Skeletal muscle tissue (tissue), 4 donors: Measurements from ENCODE around the gene FGD2. TPM values are rescaled to one million over a fixed set of nuclear protein-coding genes. Genes with fewer than 3 reads are reported as not detected.
"Not testable (repeated sequence)": the region's sequence is repeated elsewhere in the genome, so short reads cannot be mapped to it uniquely, and the experiment has no call there.

Experiments used
- H3K27ac ChIP-seq: one replicate; pipeline ENCODE4 v1.7.0; 2013; ENCODE audit warnings: mild to moderate bottlenecking, low read depth, low read length, inconsistent platforms
- H3K27me3 ChIP-seq, 3 donors: one replicate each; pipeline ENCODE4 v1.7.0; 2013; ENCODE audit warnings: low read length in 3 of 3; ENCODE audit not compliant: control insufficient read depth in 3 of 3, insufficient read depth in 3 of 3
- H3K36me3 ChIP-seq, 3 donors: one replicate each; pipeline ENCODE4 v1.7.0; 2013; ENCODE audit warnings: low read length in 3 of 3; ENCODE audit not compliant: control insufficient read depth in 3 of 3, insufficient read depth in 3 of 3
- H3K4me1 ChIP-seq, 3 donors: one replicate each; pipeline ENCODE4 v1.7.0; 2013; ENCODE audit warnings: low read length in 3 of 3, mild to moderate bottlenecking in 3 of 3; ENCODE audit not compliant: control insufficient read depth in 3 of 3, insufficient read depth in 3 of 3
- H3K4me3 ChIP-seq, 3 donors: one replicate each; pipeline ENCODE4 v1.7.0; 2013; ENCODE audit warnings: low read length in 3 of 3
- H3K9ac ChIP-seq, 3 donors: one replicate each; pipeline ENCODE4 v1.7.0; 2013; ENCODE audit warnings: low read length in 3 of 3, mild to moderate bottlenecking in 3 of 3, moderate library complexity in 2 of 3, low read depth in 1 of 3
- H3K9me3 ChIP-seq, 3 donors: one replicate each; pipeline ENCODE4 v1.7.0; 2013; ENCODE audit warnings: low read length in 3 of 3; ENCODE audit not compliant: control insufficient read depth in 3 of 3
- total RNA-seq: library from RNA; depleted of rRNA; stranded (reverse); fragments of >200 nt; gene quantifications from one replicate; pipeline ENCODE4 v1.2.3, GENCODE V29; 2014
- donor health status: Osteomylitis.

FGD2 gene
- total RNA-seq, 1 donor from 2014 or later: 7.3 TPM

DNA sequence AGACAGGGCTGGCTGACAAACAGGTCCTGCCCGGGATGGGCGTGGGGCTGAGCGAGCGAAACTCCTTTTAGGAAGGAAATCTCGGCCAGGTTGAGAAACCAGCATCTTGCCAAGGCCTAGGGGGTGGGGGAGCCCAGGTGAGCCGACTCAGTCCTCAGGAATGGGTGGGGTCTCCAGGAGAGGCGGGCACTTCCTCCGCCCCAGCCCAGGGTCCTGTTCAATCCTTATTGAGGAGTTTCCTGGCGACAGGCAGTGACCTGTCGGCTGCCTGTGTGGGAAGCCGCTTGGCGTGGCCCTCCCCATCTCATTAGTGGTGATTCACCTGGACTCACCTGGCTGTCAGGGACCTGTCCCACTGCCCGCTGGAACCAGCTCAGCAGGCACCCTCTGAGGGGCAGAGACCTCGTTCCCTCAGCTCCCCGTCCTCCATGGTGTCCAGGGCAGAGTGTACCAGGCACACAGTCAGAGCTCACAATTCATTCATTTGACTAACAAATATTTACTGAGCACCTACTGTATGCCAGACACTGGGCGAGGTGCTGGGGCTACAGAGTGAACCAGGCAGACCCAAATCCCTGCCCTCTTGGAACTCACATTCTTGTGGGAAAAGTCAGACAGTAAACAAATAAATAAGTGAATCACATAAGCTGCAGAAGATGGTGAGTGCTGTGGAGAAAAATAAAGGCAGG, 51.1 kb downstream of the FGD2 start:
- Histone ChIP-seq H3K4me3 (no peak overlapping the region), H3K36me3 (no peaks in the 10 kb centered on the region), H3K9ac (no peak overlapping the region), H3K27me3 (no peaks in the 10 kb centered on the region), H3K9me3 (no peaks in the 10 kb centered on the region), H3K27ac (no peak overlapping the region), H3K4me1 (peaks cover 22 to 36% (median 23%) of the 10 kb centered on the region in 3 donors)

DNA sequence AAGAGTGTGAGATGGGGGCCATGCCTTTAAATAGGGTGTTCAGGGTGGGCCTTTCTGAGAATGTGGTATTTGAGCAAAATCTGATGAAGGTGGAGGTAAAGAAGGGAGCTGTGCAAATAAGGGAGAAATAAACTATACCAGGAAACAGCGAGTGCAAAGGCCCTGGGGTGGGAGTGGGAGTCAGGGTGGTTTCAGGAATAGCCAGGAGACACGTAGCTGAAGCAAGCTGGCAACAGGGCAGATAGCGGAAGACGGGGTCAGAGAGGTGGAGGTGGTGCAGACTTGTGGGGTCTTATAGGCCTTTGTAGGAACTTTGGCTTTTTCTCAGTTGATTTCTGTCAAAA, 51.6 kb downstream of the FGD2 start:
- H3K36me3 ChIP-seq: no peaks in the 10 kb centered on the region
- no peak overlapping the region for H3K4me3 ChIP-seq
- H3K9ac ChIP-seq: no peak overlapping the region
- peaks cover 23 to 34% (median 23%) of the 10 kb centered on the region in 3 donors for H3K4me1 ChIP-seq
- H3K27ac ChIP-seq: no peak overlapping the region
- H3K9me3 ChIP-seq: no peaks in the 10 kb centered on the region
- no peaks in the 10 kb centered on the region for H3K27me3 ChIP-seq

DNA sequence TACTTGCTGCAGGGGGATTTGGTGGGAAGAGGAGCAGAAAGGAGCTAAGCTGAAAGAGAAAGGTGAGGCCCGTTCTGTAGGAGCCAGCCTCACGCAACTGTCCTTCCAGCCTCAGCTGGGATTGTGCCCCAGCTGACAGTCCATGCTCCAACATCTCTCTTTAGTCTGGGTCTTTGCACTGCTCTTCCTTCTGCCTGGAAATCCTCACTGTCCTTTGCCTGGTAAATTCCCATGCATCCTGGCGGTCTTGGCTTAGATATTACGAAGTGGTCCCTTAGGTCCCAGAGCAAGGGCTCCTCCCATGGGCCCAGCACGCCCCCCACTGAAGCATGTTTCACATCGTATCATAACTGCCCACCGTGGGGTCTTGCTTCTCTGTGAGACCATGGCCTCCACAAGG, 52.2 kb downstream of the FGD2 start:
- Histone ChIP-seq H3K36me3 (no peaks in the 10 kb centered on the region), H3K27ac (peak overlapping the region; percentile 61), H3K9ac (no peak overlapping the region), H3K4me3 (no peak overlapping the region), H3K27me3 (no peaks in the 10 kb centered on the region), H3K9me3 (no peaks in the 10 kb centered on the region), H3K4me1 (peaks cover 23 to 34% (median 23%) of the 10 kb centered on the region in 3 donors)

DNA sequence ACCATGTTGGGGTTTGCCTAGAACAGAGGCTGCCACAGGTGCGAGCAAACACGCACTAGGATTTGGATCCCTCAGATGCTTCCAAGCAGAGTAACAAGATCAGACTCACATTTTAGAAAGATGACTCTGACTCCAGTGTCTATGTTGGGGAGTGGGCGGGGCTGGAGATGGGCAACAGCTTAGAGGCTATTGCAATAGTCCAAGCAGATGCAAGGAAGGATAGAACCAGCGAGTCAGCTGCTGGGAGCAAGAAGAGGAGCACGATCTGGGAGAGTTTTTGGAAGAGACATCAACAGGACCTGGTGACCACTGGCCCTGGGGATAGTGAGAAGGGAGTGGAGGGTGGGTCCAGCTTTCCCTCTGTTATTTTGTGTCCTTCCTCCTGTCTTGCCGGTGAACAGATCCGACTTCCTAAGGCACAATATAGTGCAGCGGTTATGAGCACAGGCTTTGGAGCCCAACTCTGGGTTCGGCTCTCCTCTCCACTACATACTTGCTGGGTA, 52.7 kb downstream of the FGD2 start:
- H3K4me1 ChIP-seq: peaks cover 23 to 34% (median 23%) of the 10 kb centered on the region in 3 donors
- H3K27me3 ChIP-seq: no peaks in the 10 kb centered on the region
- no peaks in the 10 kb centered on the region for H3K36me3 ChIP-seq
- H3K9ac ChIP-seq: no peak overlapping the region
- no peak overlapping the region for H3K4me3 ChIP-seq
- H3K9me3 ChIP-seq: no peaks in the 10 kb centered on the region
- peak overlapping the region; percentile 61 for H3K27ac ChIP-seq

DNA sequence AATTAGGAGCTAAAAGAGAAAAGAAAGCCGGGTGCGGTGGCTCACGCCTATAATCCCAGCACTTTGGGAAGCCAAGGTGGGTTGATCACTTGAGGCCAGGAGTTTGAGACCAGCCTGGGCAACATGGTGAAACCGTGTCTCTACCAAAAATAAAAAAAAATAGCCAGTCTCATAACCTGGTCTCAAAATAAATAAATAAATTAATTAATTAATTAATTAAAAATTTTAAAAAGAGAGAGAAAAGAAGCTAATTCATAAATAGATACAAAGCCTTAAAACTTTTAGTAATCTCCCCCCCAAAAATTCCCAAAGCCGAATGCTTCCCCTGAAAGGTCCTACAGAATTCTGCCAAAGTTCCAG, 53.5 kb downstream of the FGD2 start:
- H3K27ac ChIP-seq: peak overlapping the region; percentile 87
- H3K4me1 ChIP-seq: peaks cover 23 to 34% (median 23%) of the 10 kb centered on the region in 3 donors
- H3K4me3 ChIP-seq, H3K36me3 ChIP-seq, H3K27me3 ChIP-seq, H3K9me3 ChIP-seq: not testable (repeated sequence)
- H3K9ac ChIP-seq: peak overlapping the region in 1 of 3 donors; percentile 69

DNA sequence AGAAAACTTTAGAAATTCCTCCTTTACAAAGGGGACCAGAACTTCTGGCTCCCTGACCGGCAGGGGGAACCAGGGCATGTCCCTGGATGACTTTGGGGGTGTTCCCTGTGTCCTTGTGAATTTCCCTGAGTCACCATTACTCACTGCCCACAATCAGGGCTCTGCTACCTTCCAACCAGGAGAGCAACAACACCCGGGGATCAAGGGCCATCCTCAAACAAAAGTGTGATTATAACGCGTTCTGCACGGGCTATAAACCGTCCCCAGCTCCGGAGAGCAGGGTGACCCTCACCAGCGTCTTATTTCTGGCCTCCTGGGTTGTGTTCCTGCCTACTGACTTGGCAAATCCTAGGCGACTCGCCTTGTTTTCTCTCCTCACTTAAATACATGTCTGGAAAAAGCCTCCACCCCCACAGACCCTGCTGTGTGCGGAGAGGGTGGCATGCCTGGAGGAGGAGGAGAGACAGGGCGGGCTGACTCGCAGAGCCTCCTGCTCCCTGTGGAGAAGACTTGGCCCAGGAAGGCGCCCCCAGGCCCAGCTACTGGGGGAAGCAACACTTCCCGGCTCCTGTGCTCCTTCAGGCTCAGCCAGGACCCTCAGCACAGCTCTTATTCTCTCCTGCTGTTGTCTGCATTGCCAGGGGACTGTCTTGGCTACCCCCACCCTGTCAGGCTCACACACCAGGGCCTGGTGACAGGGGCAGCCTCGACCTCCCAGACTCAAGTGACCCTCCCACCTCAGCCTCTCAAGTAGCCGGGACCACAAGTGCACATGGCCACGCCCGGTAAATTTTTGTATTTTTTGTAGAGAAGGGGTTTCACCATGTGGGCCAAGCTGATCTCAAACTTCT, 54.1 kb downstream of the FGD2 start:
- Histone ChIP-seq H3K4me1 (peaks cover 23 to 34% (median 23%) of the 10 kb centered on the region in 3 donors), H3K27ac (peak overlapping the region; percentile 87), H3K4me3 (peak overlapping the region in 1 of 3 donors; percentile 13), H3K36me3 (no peaks in the 10 kb centered on the region), H3K27me3 (no peaks in the 10 kb centered on the region), H3K9me3 (no peaks in the 10 kb centered on the region), H3K9ac (peak overlapping the region; percentile 56 to 69 (median 57))

DNA sequence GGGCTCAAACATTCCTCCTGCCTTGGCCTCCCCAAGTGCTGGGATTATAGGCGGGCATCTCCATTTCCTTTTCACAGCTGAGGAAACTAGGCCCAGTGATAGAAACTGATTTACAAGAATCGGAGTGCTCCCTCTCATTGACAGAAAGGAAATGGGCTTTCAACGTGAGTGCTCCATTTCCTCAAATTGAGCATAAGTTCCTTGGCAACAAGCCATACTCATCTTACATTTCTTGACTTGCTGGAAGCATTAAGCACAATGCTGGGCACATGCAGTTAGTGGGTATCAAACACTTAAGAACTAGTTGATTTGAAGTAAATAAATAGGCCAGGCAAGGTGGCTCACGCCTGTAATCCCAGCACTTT, 54.7 kb downstream of the FGD2 start:
- Histone ChIP-seq H3K36me3 (no peaks in the 10 kb centered on the region), H3K27me3 (no peaks in the 10 kb centered on the region), H3K9me3 (no peaks in the 10 kb centered on the region), H3K4me3 (no peak overlapping the region), H3K4me1 (peaks cover 23 to 34% (median 23%) of the 10 kb centered on the region in 3 donors), H3K9ac (peak overlapping the region in 1 of 3 donors; percentile 69), H3K27ac (peak overlapping the region; percentile 87)

DNA sequence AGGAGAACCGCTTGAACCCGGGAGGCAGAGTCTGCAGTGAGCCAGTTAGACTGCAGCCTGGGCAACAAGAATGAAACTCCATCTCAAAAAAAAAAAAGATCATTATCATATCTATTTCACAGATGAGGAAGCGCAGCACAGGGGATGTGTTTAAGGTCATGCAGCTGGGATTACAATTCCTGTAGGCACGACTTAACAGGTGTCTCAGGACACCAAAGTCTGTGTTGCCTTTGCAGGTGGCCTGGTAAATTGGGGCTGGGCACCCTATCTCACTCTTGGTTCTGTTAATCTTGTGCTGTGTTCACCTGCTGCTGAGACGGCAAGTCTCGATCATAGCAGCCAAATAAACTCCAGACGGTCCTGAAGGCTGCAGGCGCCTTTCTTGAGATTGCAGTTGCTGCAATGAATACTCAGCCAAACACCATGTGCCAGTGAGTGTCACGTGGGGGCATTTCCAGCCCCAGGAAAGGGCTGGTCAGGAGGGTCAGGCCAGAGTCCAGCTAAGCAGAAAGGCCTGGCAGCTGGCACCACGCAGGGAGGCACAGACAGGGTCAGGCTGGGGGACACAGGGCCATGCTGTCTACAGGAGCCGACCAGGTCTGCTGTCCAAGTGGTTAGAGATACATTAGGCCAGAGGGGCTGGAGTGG, 55.8 kb downstream of the FGD2 start:
- Histone ChIP-seq H3K9ac (peak overlapping the region in 2 of 3 donors; percentile 68 to 76), H3K27me3 (no peaks in the 10 kb centered on the region), H3K4me1 (peaks cover 23 to 34% (median 23%) of the 10 kb centered on the region in 3 donors), H3K9me3 (no peaks in the 10 kb centered on the region), H3K4me3 (peak overlapping the region; percentile 4 to 30 (median 22)), H3K36me3 (no peaks in the 10 kb centered on the region), H3K27ac (peak overlapping the region; percentile 77)

DNA sequence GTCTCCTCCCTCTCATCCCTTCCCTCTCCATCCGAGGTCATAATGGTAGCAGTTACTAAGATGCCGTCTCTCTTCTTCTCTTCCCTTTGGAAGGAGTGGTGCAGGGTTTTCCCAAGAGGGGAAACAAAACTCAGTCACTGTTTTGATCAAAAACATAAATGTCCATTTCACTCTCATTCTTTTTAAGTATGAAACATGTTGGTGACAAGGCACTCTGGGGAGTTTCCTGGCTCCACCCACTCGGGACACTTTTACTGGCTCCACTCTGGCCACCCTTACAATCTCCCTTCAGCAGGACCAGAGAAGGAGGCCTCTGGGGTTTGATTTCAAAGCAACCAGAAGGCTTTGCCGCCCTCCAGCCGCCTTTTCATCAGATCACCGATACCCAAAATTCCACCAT, 57.0 kb downstream of the FGD2 start:
- Histone ChIP-seq H3K9me3 (no peaks in the 10 kb centered on the region), H3K27me3 (no peaks in the 10 kb centered on the region), H3K27ac (peak overlapping the region; percentile 77), H3K9ac (no peak overlapping the region), H3K4me1 (peaks cover 23 to 34% (median 23%) of the 10 kb centered on the region in 3 donors), H3K4me3 (no peak overlapping the region), H3K36me3 (no peaks in the 10 kb centered on the region)
